ENCODE results near the gene CFI.

Gene CFI

GRCh38 chr4:109730619-109731545, 70.9 kb downstream of the CFI start:
- DNase-seq (ENCODE audit: low spot score): no peak

- DNase-seq (ENCODE audit: low spot score): peak; percentile 43
Measured at GRCh38 chr4:109729718-109730618, 71.8 kb downstream of the CFI start, which contains the start of gene PLA2G12A. PLA2G12A (minus strand) TSS chr4:109730070; CDS start chr4:109729809, 261 bp downstream.

- DNase-seq (ENCODE audit: low spot score): no peak
Measured at GRCh38 chr4:109729117-109729717, 72.6 kb downstream of the CFI start.

DNA sequence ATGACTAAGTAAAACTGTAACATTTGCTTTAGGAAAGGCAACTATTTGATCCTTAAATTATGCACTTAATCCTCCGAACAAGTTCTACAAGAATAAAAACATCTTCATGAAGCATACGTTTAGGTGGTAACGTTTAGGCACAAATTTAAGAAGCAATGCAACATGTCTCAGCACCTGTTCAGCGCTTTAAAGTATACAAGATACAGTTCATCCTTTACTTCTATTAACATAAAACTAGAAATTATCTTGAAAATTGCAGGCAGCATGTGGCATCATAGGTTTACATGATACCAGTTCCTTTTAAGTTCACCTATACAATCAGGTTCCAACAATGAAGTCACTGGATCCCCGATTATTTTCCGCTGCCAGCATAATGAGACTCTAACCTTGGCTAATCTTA, 73.4 kb downstream of the CFI start:
- DNase-seq (ENCODE audit: low spot score): no peak

GRCh38 chr4:109723110-109723509, 78.7 kb downstream of the CFI start:
- DNase-seq (ENCODE audit: low spot score): no peak

DNA sequence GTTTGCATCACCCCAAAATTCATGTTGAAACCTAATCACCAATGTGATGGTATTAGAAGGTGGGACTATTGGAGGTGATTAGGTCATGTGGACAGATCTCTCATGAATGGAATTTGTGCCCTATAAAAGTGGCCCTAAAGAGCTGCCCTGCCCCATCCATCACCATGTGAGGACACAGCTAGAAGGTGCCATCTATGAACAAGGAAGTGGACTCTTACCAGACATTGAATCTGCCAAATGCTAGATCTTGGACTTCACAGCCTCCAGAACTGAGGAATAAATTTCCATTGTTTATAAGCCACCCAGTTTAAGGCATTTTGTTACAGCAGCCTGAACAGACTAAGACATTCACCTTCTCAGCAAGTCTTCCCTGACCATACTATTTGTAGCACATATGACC, 79.4 kb downstream of the CFI start:
- no peak for DNase-seq (ENCODE audit: low spot score)

GRCh38 chr4:109721033-109721432, 80.8 kb downstream of the CFI start:
- DNase-seq (ENCODE audit: low spot score): no peak

GRCh38 chr4:109719604-109720003, 82.2 kb downstream of the CFI start:
- no peak for DNase-seq (ENCODE audit: low spot score)

- no peak for DNase-seq (ENCODE audit: low spot score)
Measured at GRCh38 chr4:109718759-109719158, 83.0 kb downstream of the CFI start.

GRCh38 chr4:109713500-109713899, 88.3 kb downstream of the CFI start:
- DNase-seq (ENCODE audit: low spot score): no peak

DNA sequence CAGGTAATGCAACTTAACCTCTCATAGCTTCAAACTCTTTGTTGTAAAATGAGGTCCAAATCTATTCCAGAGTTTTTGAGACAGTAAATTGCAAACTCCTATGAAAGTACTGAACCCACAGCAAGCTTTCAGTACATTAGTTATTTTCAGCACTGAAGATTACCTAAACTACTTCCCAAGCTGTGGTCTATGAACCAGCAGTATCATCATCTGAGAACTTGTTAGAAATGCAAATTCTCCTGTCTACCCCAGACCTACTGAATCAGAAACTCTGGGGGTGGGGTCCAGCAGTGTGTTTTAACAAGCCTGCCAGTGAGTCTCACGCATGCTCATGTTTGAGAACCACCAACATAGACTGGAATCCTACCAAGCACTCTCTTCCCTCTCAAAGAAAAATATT, 92.8 kb downstream of the CFI start:
- no peak for DNase-seq (ENCODE audit: low spot score)

- no peak for DNase-seq (ENCODE audit: low spot score)
Measured at GRCh38 chr4:109708435-109708834, 93.4 kb downstream of the CFI start.

DNA sequence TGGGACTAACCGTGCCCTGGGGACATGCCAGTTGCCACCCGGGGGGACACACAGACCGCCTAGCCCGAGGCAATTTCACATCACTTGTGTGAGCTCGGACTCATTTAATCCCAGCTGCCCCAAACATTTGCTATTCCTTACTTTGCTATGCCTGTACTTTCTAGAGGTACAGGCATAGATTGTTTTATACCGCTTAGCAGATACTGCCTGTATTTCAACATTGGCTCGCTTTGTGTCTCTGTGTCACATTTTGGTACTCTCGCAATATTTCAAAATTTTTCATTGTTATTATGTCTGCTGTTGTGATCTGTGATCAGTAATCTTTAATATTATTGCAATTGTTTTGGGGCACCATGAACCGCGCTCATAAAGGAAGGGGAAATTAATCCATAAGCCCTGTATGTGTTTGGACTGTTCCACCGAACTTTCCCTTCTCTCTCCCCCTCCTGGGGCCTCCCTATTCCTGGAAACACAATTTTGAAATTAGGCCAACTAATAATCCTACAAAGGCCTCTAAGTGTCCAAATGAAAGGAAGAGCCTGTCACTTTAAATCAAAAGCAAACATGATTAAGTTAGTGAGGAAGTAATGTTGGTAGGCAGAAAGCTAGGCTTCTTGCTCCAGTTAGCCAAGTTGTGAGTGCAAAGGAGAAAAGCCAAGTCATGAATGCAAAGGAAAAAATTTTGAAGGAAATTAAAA, 98.0 kb downstream of the CFI start:
- peak; percentile 7 for DNase-seq (ENCODE audit: low spot score)

DNA sequence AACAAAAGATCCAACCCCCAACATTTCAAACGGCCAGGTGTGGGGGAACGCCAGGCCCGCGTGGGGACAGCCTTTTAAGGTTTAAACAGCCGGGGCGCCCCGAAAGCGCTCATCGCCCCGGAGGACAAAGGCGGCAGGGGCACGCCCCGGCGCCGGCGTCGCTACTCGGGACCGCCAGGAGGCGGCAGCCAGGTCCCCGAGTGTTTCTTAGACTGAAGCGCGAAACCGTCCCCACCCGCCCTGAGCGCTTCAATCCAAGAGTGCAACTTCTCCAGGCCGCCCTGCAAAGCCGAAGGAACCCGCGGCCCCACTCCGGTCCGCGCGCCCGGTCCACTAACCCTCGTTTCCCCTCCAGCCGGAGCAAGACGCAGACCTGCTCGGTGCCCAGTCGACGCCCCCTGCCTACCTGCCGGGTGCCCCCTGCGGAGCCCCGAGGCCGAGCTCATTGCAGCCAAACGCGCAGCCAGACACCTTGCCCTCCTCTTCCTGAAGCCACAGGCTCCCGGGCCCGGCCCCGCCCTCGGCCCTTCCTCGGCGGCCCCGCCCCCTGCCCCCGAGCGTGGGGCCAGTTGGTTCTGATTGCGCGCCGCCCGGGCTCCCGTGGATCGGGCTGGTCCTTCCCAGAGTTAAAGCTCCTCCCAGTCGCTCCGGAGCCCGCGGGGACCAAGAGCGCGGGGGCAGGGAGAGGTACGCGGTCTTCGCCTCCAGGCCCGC, 98.7 kb downstream of the CFI start, which contains the start of gene CASP6:
Gene CASP6, minus strand, starts transcription at position 496 of the 714 bp plus-strand sequence. Its CDS starts 50 bp downstream, at position 446.
- peak; percentile 56 for DNase-seq (ENCODE audit: low spot score)

- peak; percentile 10 for DNase-seq (ENCODE audit: low spot score)
Measured at GRCh38 chr4:109701566-109702410, 100.0 kb downstream of the CFI start.

- no peak for DNase-seq (ENCODE audit: low spot score)
Measured at GRCh38 chr4:109699553-109700225, 102.1 kb downstream of the CFI start.

- DNase-seq (ENCODE audit: low spot score): no peak
Measured at GRCh38 chr4:109698656-109699055, 103.1 kb downstream of the CFI start.

DNA sequence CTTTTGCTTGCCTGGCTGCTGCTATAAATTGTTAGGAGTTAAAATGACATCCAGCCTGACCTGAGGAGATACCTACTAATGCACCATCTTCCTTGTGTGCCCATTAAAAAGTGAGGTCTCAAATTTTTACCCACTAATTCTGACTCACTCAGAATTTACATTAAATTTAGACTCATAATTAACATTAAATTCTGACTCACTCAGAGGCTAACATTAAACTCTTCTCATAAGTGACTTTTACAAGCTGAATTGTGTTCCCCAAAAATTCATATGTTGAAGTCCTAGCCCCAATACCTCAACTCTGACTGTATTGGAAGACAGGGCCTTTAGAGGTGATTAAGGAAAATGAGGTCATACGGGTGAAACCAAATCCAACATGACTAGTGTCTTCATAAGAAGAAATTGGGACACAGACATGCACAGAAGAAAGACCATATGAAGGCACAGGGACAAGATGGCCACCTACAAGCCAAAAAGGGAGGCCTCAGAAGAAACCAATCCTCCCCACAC, 110.3 kb downstream of the CFI start:
- DNase-seq (ENCODE audit: low spot score): no peak

Measured in kidney capillary endothelial cell (primary cell).